K562 (cell line): ENCODE data around the gene SMURF1. TPM values are rescaled to one million over a fixed set of nuclear protein-coding genes. Genes with fewer than 3 reads are reported as not detected.
A peak's percentile ranks its signal among the peaks of the same experiment; 100 is the strongest.

ENCODE experiments used
- ATAC-seq: fragments of 200-7000 bp; cut with Tn5 transposase; 3 replicates; pipeline ENCODE4 v1.9.1; 2020; ENCODE audit warnings: moderate library complexity
- BruUV-seq: library from RNA; stranded (reverse); fragments of 400-500 nt; replicated peaks from 2 replicates; lab custom pipeline; 2021; lab: Mats Ljungman, UMichigan
- CTCF ChIA-PET: fragments of 300-600 bp; formaldehyde crosslinking; extraction: SDS; loops from one replicate; lab custom pipeline; 2021; ENCODE audit warnings: low intra/inter-chr PET ratio; lab: Yijun Ruan, JAX
- POLR2A ChIA-PET: fragments of 300-600, 350-650 bp; sonication (Branson Sonifier 250); formaldehyde crosslinking; extraction: SDS; loops from one replicate; lab custom pipeline; 2021; ENCODE audit warnings: antibody characterized with exemption, inconsistent platforms; lab: Yijun Ruan, JAX
- DNase-seq, 4 experiments: peaks; one replicate each; pipeline versions ENCODE4 v3.0.0 to v3.0.0-alpha.2; 2011 to 2018; ENCODE audit warnings: low spot score in 3 of 4, mixed read lengths in 3 of 4; ENCODE audit errors: extremely low read depth in 1 of 4
- FAIRE-seq: peaks from 2 replicates; lab custom pipeline; 2011; peaks lifted over from hg19 to GRCh38; lab: Jason Lieb, UNC
- H2AFZ ChIP-seq: 2 replicates; pipeline ENCODE4 v1.6.0; 2011; ENCODE audit warnings: low read depth, low read length, control low read depth, inconsistent platforms
- H3K27ac ChIP-seq: fragments of 200-600 bp; 3 replicates; pipeline ENCODE4 v1.8.0; 2011; ENCODE audit warnings: low read depth, mild to moderate bottlenecking, control low read depth, inconsistent platforms, low read length, moderate library complexity, mixed read lengths; ENCODE audit errors: extremely low read depth
- H3K27me3 ChIP-seq, 2 experiments: fragments of 300-600 bp in 1 of 2; 2 replicates in 1 of 2; 3 replicates in 1 of 2; pipeline versions ENCODE4 v1.6.0 to v1.8.0; 2011; ENCODE audit warnings: inconsistent platforms in 2 of 2, low read length in 2 of 2, mild to moderate bottlenecking in 1 of 2, mixed read lengths in 1 of 2, moderate library complexity in 1 of 2; ENCODE audit not compliant: control insufficient read depth in 2 of 2, insufficient read depth in 2 of 2
- H3K36me3 ChIP-seq: fragments of 300-600 bp; 3 replicates; pipeline ENCODE4 v1.8.0; 2011; ENCODE audit warnings: mild to moderate bottlenecking, low read length, inconsistent platforms; ENCODE audit not compliant: control insufficient read depth, insufficient read depth
- H3K4me1 ChIP-seq, 2 experiments: fragments of 200-600 bp in 1 of 2; replicated peaks in 1 of 2; 2 replicates in 1 of 2; 3 replicates in 1 of 2; pipeline versions ENCODE4 v1.5.1 to v1.8.0; 2011; ENCODE audit warnings: inconsistent platforms in 2 of 2, low read length in 2 of 2, mild to moderate bottlenecking in 1 of 2, mixed read lengths in 1 of 2, moderate library complexity in 1 of 2; ENCODE audit not compliant: control insufficient read depth in 2 of 2, insufficient read depth in 2 of 2
- H3K4me2 ChIP-seq: 2 replicates; pipeline ENCODE4 v1.6.1; 2011; ENCODE audit warnings: low read length, control low read depth, inconsistent platforms, mixed read lengths; ENCODE audit not compliant: insufficient read depth
- H3K4me3 ChIP-seq: fragments of 200-600 bp; sonication (generic), shearing (Covaris generic); 2 replicates; pipeline ENCODE4 v1.5.1; 2016; ENCODE audit warnings: control low read depth, inconsistent platforms
- H3K79me2 ChIP-seq: fragments of 200-600 bp; 3 replicates; pipeline ENCODE4 v1.8.0; 2011; ENCODE audit warnings: low read length, inconsistent platforms; ENCODE audit not compliant: control insufficient read depth, insufficient read depth
- H3K9ac ChIP-seq, 2 experiments: 2 replicates each; pipeline versions ENCODE4 v1.6.0 to v1.6.1; 2011; ENCODE audit warnings: low read depth in 2 of 2, low read length in 2 of 2, control low read depth in 1 of 2, inconsistent platforms in 1 of 2, mild to moderate bottlenecking in 1 of 2, mixed read lengths in 1 of 2; ENCODE audit not compliant: insufficient read depth in 1 of 2
- H3K9me1 ChIP-seq: one replicate; pipeline ENCODE4 v1.6.0; 2011; ENCODE audit warnings: inconsistent platforms, mild to moderate bottlenecking, low read length, moderate library complexity; ENCODE audit not compliant: control insufficient read depth, insufficient read depth
- H3K9me3 ChIP-seq: replicated peaks from 2 replicates; pipeline ENCODE4 v1.5.1; 2011; ENCODE audit warnings: low read depth, low read length, inconsistent platforms; ENCODE audit not compliant: control insufficient read depth, insufficient read depth
- H4K20me1 ChIP-seq: replicated peaks from 2 replicates; pipeline ENCODE4 v1.6.1; 2011; ENCODE audit warnings: low read length, inconsistent platforms, mixed read lengths; ENCODE audit not compliant: control insufficient read depth, insufficient read depth
- ARID1B ChIP-seq: fragments of 450-650 bp; IDR thresholded peaks from 2 replicates; pipeline ENCODE4 v1.6.1; 2016; ENCODE audit warnings: antibody characterized with exemption, mild to moderate bottlenecking, inconsistent platforms
- DPF2 ChIP-seq: fragments of 450-650 bp; IDR thresholded peaks from 2 replicates; pipeline ENCODE4 v1.6.1; 2016
- E2F8 ChIP-seq: fragments of 450-650 bp; IDR thresholded peaks from 2 replicates; pipeline ENCODE4 v1.7.1; 2018; ENCODE audit warnings: mild to moderate bottlenecking, low read depth; ENCODE audit not compliant: partially characterized antibody
- HEY1 ChIP-seq: fragments of 250-450 bp; sonication (Bioruptor Pico); IDR thresholded peaks from 2 replicates; pipeline ENCODE4 v1.5.0; 2020; ENCODE audit warnings: mild to moderate bottlenecking, moderate library complexity, borderline replicate concordance
- MTA1 ChIP-seq: fragments of 450-650 bp; IDR thresholded peaks from 2 replicates; pipeline ENCODE4 v1.6.1; 2017; ENCODE audit warnings: borderline replicate concordance
- MTA2 ChIP-seq: fragments of 450-650 bp; IDR thresholded peaks from 2 replicates; pipeline ENCODE4 v1.6.1; 2016; ENCODE audit warnings: low read depth
- NBN ChIP-seq: fragments of 450-650 bp; IDR thresholded peaks from 2 replicates; pipeline ENCODE4 v1.6.1; 2016; ENCODE audit warnings: low read depth, mild to moderate bottlenecking
- PHB2 ChIP-seq: fragments of 450-650 bp; IDR thresholded peaks from 2 replicates; pipeline ENCODE4 v1.6.1; 2017; ENCODE audit warnings: low read depth
- POLR3G ChIP-seq: IDR thresholded peaks from 2 replicates; pipeline ENCODE4 v1.6.1; 2011; ENCODE audit not compliant: insufficient read length, insufficient replicate concordance; ENCODE audit errors: extremely low read depth
- SMARCA4 ChIP-seq: fragments of 450-650 bp; IDR thresholded peaks from 2 replicates; pipeline ENCODE4 v1.6.1; 2016
- SRSF3 ChIP-seq: fragments of 200-400 bp; formaldehyde crosslinking; IDR thresholded peaks from 2 replicates; pipeline ENCODE4 v1.6.1; 2016; ENCODE audit warnings: mild to moderate bottlenecking, low read length, moderate library complexity; ENCODE audit not compliant: insufficient read depth
- SUPT5H ChIP-seq: fragments of 450-650 bp; IDR thresholded peaks from 2 replicates; pipeline ENCODE4 v1.6.1; 2016
- TCF15 ChIP-seq: fragments of 250-450 bp; sonication (Bioruptor Pico); IDR thresholded peaks from 2 replicates; pipeline ENCODE4 v1.8.0; 2022; ENCODE audit warnings: moderate library complexity, mild to moderate bottlenecking, inconsistent platforms
- TOE1 ChIP-seq, 2 experiments: fragments of 450-650 bp in 1 of 2; sonication (generic) in 1 of 2; formaldehyde crosslinking in 1 of 2; IDR thresholded peaks; 2 replicates each; pipeline versions ENCODE4 v1.7.1 to v1.8.0; 2016 to 2022; ENCODE audit warnings: borderline replicate concordance in 2 of 2, mild to moderate bottlenecking in 2 of 2, antibody characterized with exemption in 1 of 2, inconsistent platforms in 1 of 2, low read depth in 1 of 2, missing genetic modification reagents in 1 of 2, moderate library complexity in 1 of 2
- TRIM24 ChIP-seq, 2 experiments: fragments of 450-650 bp; IDR thresholded peaks; 2 replicates each; pipeline ENCODE4 v1.6.1; 2016
- YBX1 ChIP-seq: fragments of 450-650 bp; IDR thresholded peaks from 2 replicates; pipeline ENCODE4 v1.7.1; 2016; ENCODE audit warnings: mild to moderate bottlenecking
- ZNF124 ChIP-seq: sonication (generic); formaldehyde crosslinking; IDR thresholded peaks from 2 replicates; pipeline ENCODE4 v1.8.1; 2022; ENCODE audit warnings: missing genetic modification reagents
- ZNF512 ChIP-seq: IDR thresholded peaks from 2 replicates; pipeline ENCODE4 v1.6.1; 2016; ENCODE audit warnings: missing genetic modification characterization, missing compliant biosample characterization
- WGBS: fragments of 100-300 bp; shearing (Covaris generic); methylation state at CpG from one replicate; pipeline ENCODE4 v1.1.6; 2016; ENCODE audit warnings: low coverage, mixed read lengths; ENCODE audit not compliant: insufficient coverage; ENCODE audit errors: missing lambda C conversion rate; 5-methylcytosine and 5-hydroxymethylcytosine counted together
- in situ Hi-C: fragments of 300-500 bp; cut with MboI; formaldehyde crosslinking; loops from 4 replicates; pipeline ENCODE4 v1.15.0; 2018; ENCODE audit warnings: inconsistent platforms, mixed read lengths
- intact Hi-C: fragments of 100-400 bp; cut with micrococcal nuclease; formaldehyde crosslinking; loops from 2 replicates; pipeline ENCODE4 v1.14.2; 2022
- polyA plus RNA-seq, 8 experiments: library from polyadenylated mRNA; depleted of rRNA in 4 of 8; stranded (reverse) in 5 of 8; unstranded in 3 of 8; fragments of >200 nt; fragmentation: Nextera tagmentation in 2 of 8; fragmentation: Illumina TruSeq in 1 of 8; extraction: Ambion mirVana in 2 of 8; extraction: Trizol in 1 of 8; gene quantifications; 2 replicates each; pipeline versions ENCODE4 v1.2.1 to v1.2.3, GENCODE V29; 2011 to 2014; ENCODE audit warnings: inconsistent platforms in 1 of 8, missing spikeins in 1 of 8
- total RNA-seq, 7 experiments: library from RNA; depleted of rRNA in 6 of 7; stranded (reverse); fragments of >200 nt in 6 of 7; fragmentation: Illumina TruSeq in 2 of 7; extraction: Trizol in 2 of 7; gene quantifications; 2 replicates each; pipeline versions ENCODE4 v1.2.1 to v1.2.3, GENCODE V29; 2011 to 2021; ENCODE audit warnings: low replicate concordance in 1 of 7

The SMURF1 gene
- total and polyA plus RNA-seq, 9 of the 15 experiments (the other 6 are each of a cell fraction or from before 2014, with no cell fraction given) = 1.0 to 20.1 (median 12.6) TPM

GRCh38 chr7:99142727-99143520 is 984 bp downstream of the SMURF1 start:
- Histone ChIP-seq H3K4me3 (peak overlapping the region; percentile 75), H3K9ac (peak overlapping the region in 1 of 2 experiments; percentile 72; a peak in 1 of 4 replicates), H3K36me3 (peaks cover 14% of the 10 kb centered on the region; the same call in 2 of the 3 replicates), H3K4me2 (peak overlapping the region; percentile 81), H3K4me1 (peaks cover 6 to 18% of the 10 kb centered on the region in 2 experiments; a peak in 4 of 5 replicates), H3K9me3 (no peaks in the 10 kb centered on the region), H3K79me2 (peaks cover 47% of the 10 kb centered on the region), H3K27me3 (no peaks in the 10 kb centered on the region), H4K20me1 (peaks cover 20% of the 10 kb centered on the region), H3K27ac (no peak overlapping the region), H2AFZ (peak overlapping the region; percentile 19; the same call in 1 of the 2 replicates), H3K9me1 (no peaks in the 10 kb centered on the region)
- no TSS peak for BruUV-seq
- in situ Hi-C loops = no loop called here
- ATAC-seq (peak; percentile 82), DNase-seq (peak; percentile 90 to 97 (median 92)), FAIRE-seq (peak; percentile 71)
- WGBS = 3% methylated on average over 12 of the region's 33 CpGs
- CTCF ChIA-PET = no interaction called here
- intact Hi-C loops = loop anchor here (5.0 to 10.0 kb wide), 3 partner anchors 82 to 244 kb away; no protein-coding TSS in a partner anchor
- POLR2A ChIA-PET = interaction anchor here (0.9 to 1.1 kb wide), 3 partner anchors 8 to 105 kb away, joined by 3 read pairs; no protein-coding TSS in a partner anchor
- TF ChIP-seq E2F8 = peak; percentile 58
- TF ChIP-seq NBN = peak; percentile 83
- no peak for TF ChIP-seq POLR3G
- TF ChIP-seq SMARCA4 = peak; percentile 47; the same call in 1 of the 2 replicates
- peak; percentile 26; the same call in 1 of the 2 replicates for TF ChIP-seq SUPT5H
- peak; percentile 80 for TF ChIP-seq TOE1 (IDR thresholded peaks at IDR 0.05; ENCODE audit: borderline replicate concordance)
- TF ChIP-seq TOE1 (CRISPR knock-in tag; IDR thresholded peaks at IDR 0.05; ENCODE audit: borderline replicate concordance, low read depth) = no peak
- no peak for TF ChIP-seq SRSF3
- peak; percentile 53 for TF ChIP-seq ARID1B
- peak in 1 of 2 experiments; percentile 52; a peak in 2 of 4 replicates for TF ChIP-seq TRIM24 (IDR thresholded peaks at IDR 0.05)
- no peak for TF ChIP-seq ZNF124 (CRISPR knock-in tag)
- TF ChIP-seq YBX1 = 0 out of 2 replicates have a peak, but pooled peaks have one; percentile 89
- TF ChIP-seq HEY1 (CRISPR knock-in tag) = no peak
- TF ChIP-seq MTA2 = 0 out of 2 replicates have a peak, but pooled peaks have one; percentile 19
- TF ChIP-seq DPF2 = peak; percentile 71
- TF ChIP-seq PHB2 = peak; percentile 80
- TF ChIP-seq MTA1 = peak; percentile 40; the same call in 1 of the 2 replicates
- peak; percentile 99 for TF ChIP-seq ZNF512 (tag)
- TF ChIP-seq TCF15 (CRISPR knock-in tag) = no peak
